HepG2 (cell line): Measurements from ENCODE around the gene MEGF6.
"Not testable (repeated sequence)": the region's sequence is repeated elsewhere in the genome, so short reads cannot be mapped to it uniquely, and the experiment has no call there.

Experiments
- CEBPB ChIP-seq: IDR thresholded peaks from 2 replicates; pipeline ENCODE4 v1.6.1; 2011; ENCODE audit warnings: low read depth, low read length, improper control_type of control experiment, borderline replicate concordance
- CTCF ChIP-seq: sonication (generic); formaldehyde crosslinking; IDR thresholded peaks from 2 replicates; pipeline ENCODE4 v1.5.0; 2020; ENCODE audit warnings: mild to moderate bottlenecking, missing genetic modification reagents, moderate library complexity
- EZH2 ChIP-seq: conservative IDR thresholded peaks from 2 replicates; pipeline ENCODE4 v1.6.1; 2012; ENCODE audit warnings: mild to moderate bottlenecking, low read depth, low read length, moderate library complexity
- MAFG ChIP-seq: sonication (generic); formaldehyde crosslinking; IDR thresholded peaks from 2 replicates; pipeline ENCODE4 v1.5.1; 2020; ENCODE audit warnings: mild to moderate bottlenecking, missing genetic modification reagents
- NBN ChIP-seq: fragments of 450-650 bp; conservative IDR thresholded peaks from 2 replicates; pipeline ENCODE4 v1.6.1; 2017
- NFIC ChIP-seq: IDR thresholded peaks from 2 replicates; pipeline ENCODE4 v1.6.1; 2012; ENCODE audit warnings: mild to moderate bottlenecking, low read length, inconsistent platforms
- NFYB ChIP-seq: sonication (generic); formaldehyde crosslinking; IDR thresholded peaks from 2 replicates; pipeline ENCODE4 v1.4.0; 2020; ENCODE audit warnings: missing genetic modification reagents
- POLR2A ChIP-seq, 2 experiments: IDR thresholded peaks; 2 replicates each; pipeline ENCODE4 v1.6.1; 2011; ENCODE audit warnings: low read depth in 2 of 2, low read length in 2 of 2, mild to moderate bottlenecking in 1 of 2, moderate library complexity in 1 of 2; ENCODE audit not compliant: insufficient read depth in 1 of 2
- THAP7 ChIP-seq: sonication (generic); formaldehyde crosslinking; IDR thresholded peaks from 2 replicates; pipeline ENCODE4 v1.8.1; 2023; ENCODE audit warnings: mild to moderate bottlenecking, missing genetic modification reagents
- ZNF101 ChIP-seq: sonication (generic); formaldehyde crosslinking; IDR thresholded peaks from 2 replicates; pipeline ENCODE4 v1.4.0; 2020; ENCODE audit warnings: mild to moderate bottlenecking, low read depth, missing genetic modification reagents, borderline replicate concordance
- ZNF121 ChIP-seq: sonication (generic); formaldehyde crosslinking; IDR thresholded peaks from 2 replicates; pipeline ENCODE4 v1.5.0; 2020; ENCODE audit warnings: mild to moderate bottlenecking, missing genetic modification reagents
- TF ChIP-seq, protein P1 (sequence below): IDR thresholded peaks from 2 replicates; pipeline ENCODE4 v1.6.1; 2012; ENCODE audit warnings: inconsistent platforms
- TF ChIP-seq, protein P2 (sequence below): sonication (generic); formaldehyde crosslinking; IDR thresholded peaks from 2 replicates; pipeline ENCODE4 v1.5.0; 2020; ENCODE audit warnings: missing genetic modification reagents
- TF ChIP-seq, protein P3 (sequence below): sonication (generic); formaldehyde crosslinking; IDR thresholded peaks from 2 replicates; pipeline ENCODE4 v1.4.0; 2020; ENCODE audit warnings: missing genetic modification reagents

GRCh38 chr1:3572638-3573037 is 38.7 kb downstream of the MEGF6 start:
- TF ChIP-seq NFIC; EZH2; NFYB (CRISPR knock-in tag); CEBPB; CTCF (CRISPR knock-in tag); NBN; MAFG (CRISPR knock-in tag); ZNF101 (CRISPR knock-in tag); ZNF121; POLR2A (IDR thresholded peaks at IDR 0.05; ENCODE audit: insufficient read depth in 1 of 2, low read depth in 2 of 2, low read length in 2 of 2); THAP7 (CRISPR knock-in tag): not testable (repeated sequence)
- TF ChIP-seq, protein P1, sequence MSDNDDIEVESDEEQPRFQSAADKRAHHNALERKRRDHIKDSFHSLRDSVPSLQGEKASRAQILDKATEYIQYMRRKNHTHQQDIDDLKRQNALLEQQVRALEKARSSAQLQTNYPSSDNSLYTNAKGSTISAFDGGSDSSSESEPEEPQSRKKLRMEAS, result not testable (repeated sequence)
- TF ChIP-seq, protein P2, sequence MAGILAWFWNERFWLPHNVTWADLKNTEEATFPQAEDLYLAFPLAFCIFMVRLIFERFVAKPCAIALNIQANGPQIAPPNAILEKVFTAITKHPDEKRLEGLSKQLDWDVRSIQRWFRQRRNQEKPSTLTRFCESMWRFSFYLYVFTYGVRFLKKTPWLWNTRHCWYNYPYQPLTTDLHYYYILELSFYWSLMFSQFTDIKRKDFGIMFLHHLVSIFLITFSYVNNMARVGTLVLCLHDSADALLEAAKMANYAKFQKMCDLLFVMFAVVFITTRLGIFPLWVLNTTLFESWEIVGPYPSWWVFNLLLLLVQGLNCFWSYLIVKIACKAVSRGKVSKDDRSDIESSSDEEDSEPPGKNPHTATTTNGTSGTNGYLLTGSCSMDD (CRISPR knock-in tag), result not testable (repeated sequence)
- TF ChIP-seq, protein P3, sequence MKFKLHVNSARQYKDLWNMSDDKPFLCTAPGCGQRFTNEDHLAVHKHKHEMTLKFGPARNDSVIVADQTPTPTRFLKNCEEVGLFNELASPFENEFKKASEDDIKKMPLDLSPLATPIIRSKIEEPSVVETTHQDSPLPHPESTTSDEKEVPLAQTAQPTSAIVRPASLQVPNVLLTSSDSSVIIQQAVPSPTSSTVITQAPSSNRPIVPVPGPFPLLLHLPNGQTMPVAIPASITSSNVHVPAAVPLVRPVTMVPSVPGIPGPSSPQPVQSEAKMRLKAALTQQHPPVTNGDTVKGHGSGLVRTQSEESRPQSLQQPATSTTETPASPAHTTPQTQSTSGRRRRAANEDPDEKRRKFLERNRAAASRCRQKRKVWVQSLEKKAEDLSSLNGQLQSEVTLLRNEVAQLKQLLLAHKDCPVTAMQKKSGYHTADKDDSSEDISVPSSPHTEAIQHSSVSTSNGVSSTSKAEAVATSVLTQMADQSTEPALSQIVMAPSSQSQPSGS (CRISPR knock-in tag), result not testable (repeated sequence)
